Measurements from ENCODE around the gene PDE9A.

GRCh38 chr21:42784276-42784675, 130.9 kb downstream of the PDE9A start:
- TF ChIP-seq, protein P1, sequence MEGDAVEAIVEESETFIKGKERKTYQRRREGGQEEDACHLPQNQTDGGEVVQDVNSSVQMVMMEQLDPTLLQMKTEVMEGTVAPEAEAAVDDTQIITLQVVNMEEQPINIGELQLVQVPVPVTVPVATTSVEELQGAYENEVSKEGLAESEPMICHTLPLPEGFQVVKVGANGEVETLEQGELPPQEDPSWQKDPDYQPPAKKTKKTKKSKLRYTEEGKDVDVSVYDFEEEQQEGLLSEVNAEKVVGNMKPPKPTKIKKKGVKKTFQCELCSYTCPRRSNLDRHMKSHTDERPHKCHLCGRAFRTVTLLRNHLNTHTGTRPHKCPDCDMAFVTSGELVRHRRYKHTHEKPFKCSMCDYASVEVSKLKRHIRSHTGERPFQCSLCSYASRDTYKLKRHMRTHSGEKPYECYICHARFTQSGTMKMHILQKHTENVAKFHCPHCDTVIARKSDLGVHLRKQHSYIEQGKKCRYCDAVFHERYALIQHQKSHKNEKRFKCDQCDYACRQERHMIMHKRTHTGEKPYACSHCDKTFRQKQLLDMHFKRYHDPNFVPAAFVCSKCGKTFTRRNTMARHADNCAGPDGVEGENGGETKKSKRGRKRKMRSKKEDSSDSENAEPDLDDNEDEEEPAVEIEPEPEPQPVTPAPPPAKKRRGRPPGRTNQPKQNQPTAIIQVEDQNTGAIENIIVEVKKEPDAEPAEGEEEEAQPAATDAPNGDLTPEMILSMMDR (IDR thresholded peaks at IDR 0.05): no peak
- no peak for TF ChIP-seq EP300 (IDR thresholded peaks at IDR 0.05)
- no peak for TF ChIP-seq POLR2A (IDR thresholded peaks at IDR 0.05)
